Measurements from ENCODE around the gene BRD3. TPM values are rescaled to one million over a fixed set of nuclear protein-coding genes. Genes with fewer than 3 reads are reported as not detected.

Gene BRD3
- total RNA-seq, 1 experiment from 2014 or later = 63.1 TPM

DNA sequence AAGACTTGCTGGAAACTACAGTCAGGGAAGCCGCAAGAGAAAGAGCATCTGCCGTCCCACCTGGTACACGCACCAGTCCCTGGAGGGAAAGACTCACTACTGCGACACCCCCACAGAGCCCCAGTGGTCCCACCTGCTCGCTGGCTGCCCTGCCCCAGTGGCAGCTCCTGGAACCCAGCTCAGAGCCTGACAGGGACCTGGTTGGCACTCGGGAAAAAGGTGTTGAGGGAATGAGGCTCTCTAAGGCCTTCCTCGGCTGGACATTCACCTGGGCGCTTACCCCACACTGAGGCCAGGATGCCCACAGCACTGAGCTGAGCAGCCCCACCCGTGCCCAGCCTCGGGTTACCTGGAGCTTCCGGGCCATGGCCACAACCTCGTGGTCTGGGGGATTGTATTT lies 22.9 kb downstream of the BRD3 start:
- no peak overlapping the region for H3K23ac ChIP-seq (ENCODE audit: insufficient read length, low read depth, low read length)
- no peaks in the 10 kb centered on the region for H3K9me3 Mint-ChIP-seq
- no CpG with 5 or more reads among the region's 12 CpGs for WGBS (ENCODE audit: extremely low coverage, insufficient read length, low lambda C conversion rate)
- no peaks in the 10 kb centered on the region for H3K27me3 Mint-ChIP-seq (ENCODE audit: low read depth)
- no peak overlapping the region for H3K4me3 Mint-ChIP-seq
- H3K23me2 ChIP-seq (ENCODE audit: insufficient read length, low read depth, low read length, poor library complexity, severe bottlenecking) = no peaks in the 10 kb centered on the region
- no peak overlapping the region for H2BK15ac ChIP-seq (ENCODE audit: low read depth, low read length)
- H2AK5ac ChIP-seq (ENCODE audit: insufficient read length, low read length) = no peak overlapping the region
- H3K9ac ChIP-seq (ENCODE audit: extremely low read depth, insufficient read length, low read length) = no peak overlapping the region
- TF ChIP-seq, protein P1, sequence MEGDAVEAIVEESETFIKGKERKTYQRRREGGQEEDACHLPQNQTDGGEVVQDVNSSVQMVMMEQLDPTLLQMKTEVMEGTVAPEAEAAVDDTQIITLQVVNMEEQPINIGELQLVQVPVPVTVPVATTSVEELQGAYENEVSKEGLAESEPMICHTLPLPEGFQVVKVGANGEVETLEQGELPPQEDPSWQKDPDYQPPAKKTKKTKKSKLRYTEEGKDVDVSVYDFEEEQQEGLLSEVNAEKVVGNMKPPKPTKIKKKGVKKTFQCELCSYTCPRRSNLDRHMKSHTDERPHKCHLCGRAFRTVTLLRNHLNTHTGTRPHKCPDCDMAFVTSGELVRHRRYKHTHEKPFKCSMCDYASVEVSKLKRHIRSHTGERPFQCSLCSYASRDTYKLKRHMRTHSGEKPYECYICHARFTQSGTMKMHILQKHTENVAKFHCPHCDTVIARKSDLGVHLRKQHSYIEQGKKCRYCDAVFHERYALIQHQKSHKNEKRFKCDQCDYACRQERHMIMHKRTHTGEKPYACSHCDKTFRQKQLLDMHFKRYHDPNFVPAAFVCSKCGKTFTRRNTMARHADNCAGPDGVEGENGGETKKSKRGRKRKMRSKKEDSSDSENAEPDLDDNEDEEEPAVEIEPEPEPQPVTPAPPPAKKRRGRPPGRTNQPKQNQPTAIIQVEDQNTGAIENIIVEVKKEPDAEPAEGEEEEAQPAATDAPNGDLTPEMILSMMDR (conservative IDR thresholded peaks at IDR 0.05) = no peak
- H3K18ac ChIP-seq (ENCODE audit: insufficient read length, low read depth, low read length) = no peak overlapping the region
- no peak overlapping the region for H2BK5ac ChIP-seq (ENCODE audit: insufficient read length, low read length)
- no peak overlapping the region for H3T11ph ChIP-seq (ENCODE audit: low read length)
- no peak overlapping the region for H3K14ac ChIP-seq (ENCODE audit: insufficient read depth, low read length)
- no peak overlapping the region for H4K91ac ChIP-seq (ENCODE audit: insufficient read length, low read depth, low read length)
- H2BK120ac ChIP-seq (ENCODE audit: low read depth, low read length, poor library complexity, severe bottlenecking) = no peak overlapping the region
- no peak for DNase-seq
- no peak overlapping the region for H2AFZ ChIP-seq (ENCODE audit: low read length)
- H3K4me1 Mint-ChIP-seq = no peaks in the 10 kb centered on the region
- no peak overlapping the region for H3K27ac Mint-ChIP-seq
- no peak overlapping the region for H2BK20ac ChIP-seq (ENCODE audit: low read depth, low read length, poor library complexity, severe bottlenecking)
- no peak overlapping the region for H3K4me2 ChIP-seq (ENCODE audit: insufficient read depth, insufficient read length, low read length)
- H3K4me1 ChIP-seq (ENCODE audit: insufficient read depth, low read length) = no peaks in the 10 kb centered on the region
- no peak overlapping the region for H2BK12ac ChIP-seq (ENCODE audit: insufficient read length, low read depth, low read length)
- no peaks in the 10 kb centered on the region for H3K27me3 ChIP-seq (ENCODE audit: insufficient read depth, low read length)
- no peaks in the 10 kb centered on the region for H4K20me1 ChIP-seq (ENCODE audit: control insufficient read depth, insufficient read depth, insufficient read length)
- no peak overlapping the region for H3K4ac ChIP-seq (ENCODE audit: low read depth, low read length)
- no peaks in the 10 kb centered on the region for H3K9me3 ChIP-seq (ENCODE audit: control insufficient read depth, low read depth, low read length)
- no peak overlapping the region for H4K8ac ChIP-seq (replicated peaks; ENCODE audit: insufficient read length, low read depth, low read length)
- H3K27ac ChIP-seq (ENCODE audit: insufficient read length, low read depth, low read length) = no peak overlapping the region
- H4K5ac ChIP-seq (ENCODE audit: insufficient read length, low read depth, low read length) = no peak overlapping the region
- H3K79me1 ChIP-seq (ENCODE audit: insufficient read depth, low read depth, low read length, poor library complexity, severe bottlenecking) = no peaks in the 10 kb centered on the region
- no peak overlapping the region for H3K56ac ChIP-seq (ENCODE audit: insufficient read length, low read depth, low read length)
- no peaks in the 10 kb centered on the region for H3K79me2 ChIP-seq (ENCODE audit: insufficient read depth, low read length)
- H3K36me3 Mint-ChIP-seq (ENCODE audit: insufficient read depth in 1 of 3, low read depth in 3 of 3) = peaks cover 29 to 89% (median 75%) of the 10 kb centered on the region in 3 experiments

Data from H9 (cell line).